Skin epidermis (tissue), 12 donors: Measurements from ENCODE around the gene CHL1.
A peak's percentile ranks its signal among the peaks of the same experiment; 100 is the strongest.

Experiments
- H3K27ac ChIP-seq, 21 experiments: fragments of 200-600 bp; sonication (generic) in 11 of 21; one replicate each; pipeline ENCODE4 v1.5.0; 2020; ENCODE audit warnings: mild to moderate bottlenecking in 3 of 21, inconsistent platforms in 2 of 21, moderate library complexity in 2 of 21
- H3K4me3 ChIP-seq, 7 experiments: fragments of 200-600 bp; sonication (generic) in 2 of 7; one replicate each; pipeline ENCODE4 v1.5.0; 2020; ENCODE audit warnings: inconsistent platforms in 2 of 7, mild to moderate bottlenecking in 2 of 7, moderate library complexity in 1 of 7

The CHL1 gene

GRCh38 chr3:317012-317411 is 120.4 kb downstream of the CHL1 start:
- no peak overlapping the region for H3K4me3 ChIP-seq
- no peak overlapping the region for H3K27ac ChIP-seq

- H3K4me3 ChIP-seq, result no peak overlapping the region
- no peak overlapping the region for H3K27ac ChIP-seq
These were observed 122.3 kb downstream of the CHL1 start for GRCh38 chr3:318903-319302.

GRCh38 chr3:324423-324822 is 127.9 kb downstream of the CHL1 start:
- H3K27ac ChIP-seq, result no peak overlapping the region
- no peak overlapping the region for H3K4me3 ChIP-seq

- H3K4me3 ChIP-seq, result no peak overlapping the region
- no peak overlapping the region for H3K27ac ChIP-seq
These were observed 128.9 kb downstream of the CHL1 start for GRCh38 chr3:325495-325894.

- Histone ChIP-seq H3K4me3 (no peak overlapping the region), H3K27ac (no peak overlapping the region)
These were observed 134.0 kb downstream of the CHL1 start for GRCh38 chr3:330494-331115.

GRCh38 chr3:331881-332280 is 135.3 kb downstream of the CHL1 start:
- H3K27ac ChIP-seq, result no peak overlapping the region
- no peak overlapping the region for H3K4me3 ChIP-seq

- Histone ChIP-seq H3K27ac (no peak overlapping the region), H3K4me3 (no peak overlapping the region)
These were observed 136.1 kb downstream of the CHL1 start for GRCh38 chr3:332701-333100.

- no peak overlapping the region for H3K4me3 ChIP-seq
- H3K27ac ChIP-seq, result no peak overlapping the region
These were observed 138.7 kb downstream of the CHL1 start for GRCh38 chr3:335240-335639.

GRCh38 chr3:339351-339750 is 142.8 kb downstream of the CHL1 start:
- Histone ChIP-seq H3K27ac (no peak overlapping the region), H3K4me3 (no peak overlapping the region)

- H3K27ac ChIP-seq, result no peak overlapping the region
- no peak overlapping the region for H3K4me3 ChIP-seq
These were observed 145.4 kb downstream of the CHL1 start for GRCh38 chr3:341998-342397.

GRCh38 chr3:346186-346585 is 149.6 kb downstream of the CHL1 start:
- H3K27ac ChIP-seq, result peak overlapping the region in 2 of 21 experiments; percentile 15 to 46
- no peak overlapping the region for H3K4me3 ChIP-seq

GRCh38 chr3:347581-347980 is 151.0 kb downstream of the CHL1 start:
- Histone ChIP-seq H3K27ac (no peak overlapping the region), H3K4me3 (no peak overlapping the region)

GRCh38 chr3:350871-351371 is 154.4 kb downstream of the CHL1 start:
- H3K27ac ChIP-seq, result no peak overlapping the region
- no peak overlapping the region for H3K4me3 ChIP-seq

GRCh38 chr3:352599-352998 is 156.0 kb downstream of the CHL1 start:
- no peak overlapping the region for H3K4me3 ChIP-seq
- H3K27ac ChIP-seq, result no peak overlapping the region

- Histone ChIP-seq H3K4me3 (no peak overlapping the region), H3K27ac (no peak overlapping the region)
These were observed 156.7 kb downstream of the CHL1 start for GRCh38 chr3:353191-353739.

GRCh38 chr3:354432-354831 is 157.9 kb downstream of the CHL1 start:
- H3K4me3 ChIP-seq, result no peak overlapping the region

GRCh38 chr3:355622-356021 is 159.1 kb downstream of the CHL1 start:
- Histone ChIP-seq H3K27ac (no peak overlapping the region), H3K4me3 (no peak overlapping the region)

More at GRCh38 chr3:354432-354831, 157.9 kb downstream of the CHL1 start:
- no peak overlapping the region for H3K27ac ChIP-seq

- no peak overlapping the region for H3K27ac ChIP-seq
These were observed 160.4 kb downstream of the CHL1 start for GRCh38 chr3:356952-357351.

GRCh38 chr3:359672-360071 is 163.1 kb downstream of the CHL1 start:
- H3K4me3 ChIP-seq, result no peak overlapping the region

More at GRCh38 chr3:356952-357351, 160.4 kb downstream of the CHL1 start:
- H3K4me3 ChIP-seq, result no peak overlapping the region

GRCh38 chr3:362681-363338 is 166.2 kb downstream of the CHL1 start:
- no peak overlapping the region for H3K4me3 ChIP-seq
- no peak overlapping the region for H3K27ac ChIP-seq

More at GRCh38 chr3:359672-360071, 163.1 kb downstream of the CHL1 start:
- H3K27ac ChIP-seq, result no peak overlapping the region

GRCh38 chr3:364287-364686 is 167.7 kb downstream of the CHL1 start:
- Histone ChIP-seq H3K4me3 (no peak overlapping the region), H3K27ac (no peak overlapping the region)
